C4-2B (cell line): ENCODE data around the gene ADA.
A peak's percentile ranks its signal among the peaks of the same experiment; 100 is the strongest.

Experiments used
- ZFX ChIP-seq: fragments of 450-650 bp; IDR thresholded peaks from 2 replicates; pipeline ENCODE4 v1.6.1; 2017
- TF ChIP-seq, protein P1 (sequence below): fragments of 450-650 bp; conservative IDR thresholded peaks from 2 replicates; pipeline ENCODE4 v1.5.1; 2017; ENCODE audit warnings: mild to moderate bottlenecking

DNA sequence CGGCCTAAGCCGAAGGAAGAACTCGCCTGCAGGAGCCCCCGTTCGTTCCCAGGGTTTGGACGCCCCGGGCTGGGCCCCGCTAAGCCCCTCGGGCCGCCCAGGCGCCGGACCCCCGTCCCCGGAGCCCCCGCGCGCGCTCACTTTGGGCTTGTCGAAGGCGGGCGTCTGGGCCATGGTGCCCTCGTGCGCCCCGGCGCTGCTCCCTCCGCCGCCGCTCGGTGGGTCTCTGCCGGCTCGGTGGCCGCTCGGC, 140 bp downstream of the ADA start:
- TF ChIP-seq, protein P1, sequence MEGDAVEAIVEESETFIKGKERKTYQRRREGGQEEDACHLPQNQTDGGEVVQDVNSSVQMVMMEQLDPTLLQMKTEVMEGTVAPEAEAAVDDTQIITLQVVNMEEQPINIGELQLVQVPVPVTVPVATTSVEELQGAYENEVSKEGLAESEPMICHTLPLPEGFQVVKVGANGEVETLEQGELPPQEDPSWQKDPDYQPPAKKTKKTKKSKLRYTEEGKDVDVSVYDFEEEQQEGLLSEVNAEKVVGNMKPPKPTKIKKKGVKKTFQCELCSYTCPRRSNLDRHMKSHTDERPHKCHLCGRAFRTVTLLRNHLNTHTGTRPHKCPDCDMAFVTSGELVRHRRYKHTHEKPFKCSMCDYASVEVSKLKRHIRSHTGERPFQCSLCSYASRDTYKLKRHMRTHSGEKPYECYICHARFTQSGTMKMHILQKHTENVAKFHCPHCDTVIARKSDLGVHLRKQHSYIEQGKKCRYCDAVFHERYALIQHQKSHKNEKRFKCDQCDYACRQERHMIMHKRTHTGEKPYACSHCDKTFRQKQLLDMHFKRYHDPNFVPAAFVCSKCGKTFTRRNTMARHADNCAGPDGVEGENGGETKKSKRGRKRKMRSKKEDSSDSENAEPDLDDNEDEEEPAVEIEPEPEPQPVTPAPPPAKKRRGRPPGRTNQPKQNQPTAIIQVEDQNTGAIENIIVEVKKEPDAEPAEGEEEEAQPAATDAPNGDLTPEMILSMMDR, result no peak
- TF ChIP-seq ZFX, result 0 out of 2 replicates have a peak, but pooled peaks have one; percentile 7
